HCT116 (cell line): ENCODE measurements around the gene SMG9. TPM values are rescaled to one million over a fixed set of nuclear protein-coding genes. Genes with fewer than 3 reads are reported as not detected.

ENCODE experiments used
- ATAC-seq: fragments of 200-7000 bp; cut with Tn5 transposase; 2 replicates; pipeline ENCODE4 v1.9.1; 2020; ENCODE audit warnings: mild to moderate bottlenecking, moderate library complexity
- BruUV-seq: library from RNA; stranded (reverse); fragments of 400-500 nt; replicated peaks from 2 replicates; lab custom pipeline; 2021; lab: Mats Ljungman, UMichigan
- CTCF ChIA-PET: fragments of 300-600 bp; sonication (Branson Sonifier 250); formaldehyde crosslinking; loops from one replicate; lab custom pipeline; 2021; ENCODE audit warnings: antibody characterized with exemption; lab: Charles Lee
- POLR2A ChIA-PET: fragments of 300-600, 350-600 bp; sonication (Branson Sonifier 250); formaldehyde crosslinking; loops from one replicate; lab custom pipeline; 2021; ENCODE audit warnings: antibody characterized with exemption; lab: Charles Lee
- RAD21 ChIA-PET, 2 experiments: fragments of 300-600 bp; sonication (Branson Sonifier 250); formaldehyde crosslinking; loops; one replicate each; lab custom pipeline; 2023; ENCODE audit warnings: low total read pairs in 2 of 2; ENCODE audit not compliant: uncharacterized antibody in 2 of 2, unreplicated experiment in 2 of 2, low non-redundant PET in 1 of 2; lab: Charles Lee
- DNase-seq: peaks from one replicate; pipeline ENCODE4 v3.0.0-alpha.2; 2010; ENCODE audit warnings: low read depth, low spot score
- H2AFZ ChIP-seq: fragments of 200-600 bp; shearing (Covaris generic), sonication (generic); 2 replicates; pipeline ENCODE4 v1.6.1; 2017; ENCODE audit warnings: low read depth, mixed run types, mixed read lengths, antibody characterized with exemption, low read length; ENCODE audit not compliant: poor library complexity, severe bottlenecking
- H3K27ac ChIP-seq: 2 replicates; pipeline ENCODE4 v1.5.1; 2012; ENCODE audit warnings: low read depth, low read length
- H3K27me3 ChIP-seq: fragments of 200-600 bp; sonication (generic); 2 replicates; pipeline ENCODE4 v1.6.1; 2016; ENCODE audit warnings: mixed run types, low read length, mixed read lengths; ENCODE audit not compliant: insufficient read depth
- H3K36me3 ChIP-seq, 2 experiments: fragments of 200-500 bp in 1 of 2; fragments of 200-600 bp in 1 of 2; sonication (Bioruptor generic) in 1 of 2; sonication (generic) in 1 of 2; 2 replicates each; pipeline versions ENCODE4 v1.5.1 to v1.6.1; 2014 to 2016; ENCODE audit warnings: low read length in 2 of 2, inconsistent platforms in 1 of 2, mixed read lengths in 1 of 2, mixed run types in 1 of 2; ENCODE audit not compliant: insufficient read depth in 2 of 2, control insufficient read depth in 1 of 2
- H3K4me1 ChIP-seq, 2 experiments: fragments of 200-600 bp in 1 of 2; sonication (generic) in 1 of 2; 2 replicates each; pipeline versions ENCODE4 v1.5.1 to v1.6.1; 2012 to 2017; ENCODE audit warnings: low read length in 2 of 2, inconsistent platforms in 1 of 2, mild to moderate bottlenecking in 1 of 2, mixed read lengths in 1 of 2, mixed run types in 1 of 2, moderate library complexity in 1 of 2; ENCODE audit not compliant: insufficient read depth in 2 of 2, control insufficient read depth in 1 of 2
- H3K4me2 ChIP-seq: fragments of 200-600 bp; sonication (generic); 2 replicates; pipeline ENCODE4 v1.6.1; 2017; ENCODE audit warnings: mixed run types, low read length, mixed read lengths
- H3K4me3 ChIP-seq, 2 experiments: fragments of 200-600 bp in 1 of 2; sonication (generic) in 1 of 2; replicated peaks in 1 of 2; 2 replicates each; pipeline ENCODE4 v1.5.1; 2011 to 2016; ENCODE audit warnings: low read length in 2 of 2, control low read depth in 1 of 2, low read depth in 1 of 2, mild to moderate bottlenecking in 1 of 2, mixed read lengths in 1 of 2, mixed run types in 1 of 2
- H3K79me2 ChIP-seq: fragments of 200-600 bp; sonication (generic); 2 replicates; pipeline ENCODE4 v1.6.1; 2017; ENCODE audit warnings: mild to moderate bottlenecking, mixed run types, low read length, moderate library complexity, mixed read lengths; ENCODE audit not compliant: insufficient read depth
- H3K9ac ChIP-seq: fragments of 200-600 bp; sonication (generic); 2 replicates; pipeline ENCODE4 v1.6.1; 2016; ENCODE audit warnings: low read length, mixed read lengths
- H3K9me2 ChIP-seq: fragments of 200-600 bp; sonication (generic), shearing (Covaris generic); 2 replicates; pipeline ENCODE4 v1.6.1; 2017; ENCODE audit warnings: mixed run types, mild to moderate bottlenecking, moderate library complexity; ENCODE audit not compliant: insufficient read depth
- H3K9me3 ChIP-seq, 2 experiments: fragments of 200-500 bp in 1 of 2; fragments of 200-600 bp in 1 of 2; sonication (Bioruptor generic) in 1 of 2; sonication (generic) in 1 of 2; 2 replicates each; pipeline ENCODE4 v1.6.1; 2014 to 2017; ENCODE audit warnings: low read length in 2 of 2, mixed read lengths in 2 of 2, inconsistent platforms in 1 of 2, low read depth in 1 of 2, mild to moderate bottlenecking in 1 of 2, mixed run types in 1 of 2, moderate library complexity in 1 of 2; ENCODE audit not compliant: control insufficient read depth in 1 of 2, insufficient read depth in 1 of 2
- H4K20me1 ChIP-seq: fragments of 200-600 bp; sonication (generic), shearing (Covaris generic); 2 replicates; pipeline ENCODE4 v1.6.1; 2017; ENCODE audit warnings: mixed run types, mild to moderate bottlenecking, moderate library complexity; ENCODE audit not compliant: insufficient read depth
- CEBPB ChIP-seq: IDR thresholded peaks from 2 replicates; pipeline ENCODE4 v1.6.1; 2012; ENCODE audit warnings: low read depth
- CTCF ChIP-seq, 3 experiments: fragments of 200-600 bp in 1 of 3; sonication (generic) in 1 of 3; IDR thresholded peaks in 2 of 3; conservative IDR thresholded peaks in 1 of 3; 2 replicates each; pipeline ENCODE4 v1.5.1; 2012 to 2017; ENCODE audit warnings: low read depth in 2 of 3, low read length in 2 of 3, antibody characterized with exemption in 1 of 3, borderline replicate concordance in 1 of 3, control low read depth in 1 of 3, mild to moderate bottlenecking in 1 of 3, mixed read lengths in 1 of 3, mixed run types in 1 of 3, moderate library complexity in 1 of 3; ENCODE audit not compliant: insufficient read depth in 1 of 3
- EGR1 ChIP-seq: IDR thresholded peaks from 2 replicates; pipeline ENCODE4 v1.6.1; 2012; ENCODE audit warnings: low read depth
- FOSL1 ChIP-seq: IDR thresholded peaks from 2 replicates; pipeline ENCODE4 v1.6.1; 2012; ENCODE audit warnings: low read depth
- JUND ChIP-seq: IDR thresholded peaks from 2 replicates; pipeline ENCODE4 v1.6.1; 2012
- POLR2A ChIP-seq: IDR thresholded peaks from 2 replicates; pipeline ENCODE4 v1.7.0; 2011; ENCODE audit warnings: borderline replicate concordance; ENCODE audit not compliant: insufficient read depth, insufficient read length; ENCODE audit errors: extremely low read depth
- SP1 ChIP-seq: IDR thresholded peaks from 2 replicates; pipeline ENCODE4 v1.6.1; 2012; ENCODE audit warnings: low read depth
- SRF ChIP-seq: IDR thresholded peaks from 2 replicates; pipeline ENCODE4 v1.6.1; 2012; ENCODE audit warnings: low read depth
- intact Hi-C: fragments of 100-400 bp; cut with micrococcal nuclease; formaldehyde crosslinking; loops from 2 replicates; pipeline ENCODE4 v1.10.0; 2022
- total RNA-seq: library from RNA; stranded (reverse); gene quantifications from one replicate; pipeline ENCODE4 v1.2.1, GENCODE V29; 2021; ENCODE audit not compliant: unreplicated experiment

Gene SMG9
- total RNA-seq, 1 experiment from 2014 or later = 80.2 TPM

- no TSS peak for BruUV-seq
These were observed 8.1 kb upstream of the SMG9 start for GRCh38 chr19:43762814-43763213.

More at GRCh38 chr19:43762814-43763213, 8.1 kb upstream of the SMG9 start:
- Histone ChIP-seq H3K27me3 (no peaks in the 10 kb centered on the region), H3K9me3 (no peaks in the 10 kb centered on the region), H3K79me2 (no peaks in the 10 kb centered on the region; the same call in 1 of the 2 replicates), H3K4me3 (no peak overlapping the region), H4K20me1 (no peaks in the 10 kb centered on the region), H3K36me3 (peaks cover 2 to 16% of the 10 kb centered on the region in 2 experiments; a peak in 2 of 4 replicates), H3K4me1 (peaks cover 88 to 100% of the 10 kb centered on the region in 2 experiments), H3K9ac (peak overlapping the region; percentile 62), H2AFZ (no peak overlapping the region), H3K27ac (peak overlapping the region; percentile 98), H3K9me2 (no peaks in the 10 kb centered on the region), H3K4me2 (peak overlapping the region; percentile 74)
- RAD21 ChIA-PET = no interaction called here
- POLR2A ChIA-PET = interaction anchor here (0.6 to 5.4 kb wide), 3 partner anchors 8 to 94 kb away, joined by 4 to 60 read pairs (median 7); partner anchors contain the start of genes KCNN4 and SMG9
- ATAC-seq = no peak
- intact Hi-C loops = no loop called here
- no peak for TF ChIP-seq CEBPB
- TF ChIP-seq SP1 = no peak
- no peak for TF ChIP-seq SRF
- no peak for TF ChIP-seq JUND
- no peak for TF ChIP-seq EGR1
- TF ChIP-seq POLR2A = no peak
- TF ChIP-seq FOSL1 = no peak
- TF ChIP-seq CTCF (IDR thresholded peaks at IDR 0.05 in 2 of 3, conservative IDR thresholded peaks at IDR 0.05 in 1 of 3; ENCODE audit: borderline replicate concordance in 1 of 3, insufficient read depth in 1 of 3, low read depth in 2 of 3, low read length in 2 of 3) = no peak
- CTCF ChIA-PET = interaction anchor here (1.5 kb wide), 1 partner anchor 47 kb away, joined by 4 read pairs; no protein-coding TSS in a partner anchor
- no peak for DNase-seq
